COR-L47 (cell line): ENCODE data around the gene MEX3C.

Experiments
- DNase-seq: peaks from one replicate; lab custom pipeline; 2025; lab: John Stamatoyannopoulos, UW

The MEX3C gene

DNA sequence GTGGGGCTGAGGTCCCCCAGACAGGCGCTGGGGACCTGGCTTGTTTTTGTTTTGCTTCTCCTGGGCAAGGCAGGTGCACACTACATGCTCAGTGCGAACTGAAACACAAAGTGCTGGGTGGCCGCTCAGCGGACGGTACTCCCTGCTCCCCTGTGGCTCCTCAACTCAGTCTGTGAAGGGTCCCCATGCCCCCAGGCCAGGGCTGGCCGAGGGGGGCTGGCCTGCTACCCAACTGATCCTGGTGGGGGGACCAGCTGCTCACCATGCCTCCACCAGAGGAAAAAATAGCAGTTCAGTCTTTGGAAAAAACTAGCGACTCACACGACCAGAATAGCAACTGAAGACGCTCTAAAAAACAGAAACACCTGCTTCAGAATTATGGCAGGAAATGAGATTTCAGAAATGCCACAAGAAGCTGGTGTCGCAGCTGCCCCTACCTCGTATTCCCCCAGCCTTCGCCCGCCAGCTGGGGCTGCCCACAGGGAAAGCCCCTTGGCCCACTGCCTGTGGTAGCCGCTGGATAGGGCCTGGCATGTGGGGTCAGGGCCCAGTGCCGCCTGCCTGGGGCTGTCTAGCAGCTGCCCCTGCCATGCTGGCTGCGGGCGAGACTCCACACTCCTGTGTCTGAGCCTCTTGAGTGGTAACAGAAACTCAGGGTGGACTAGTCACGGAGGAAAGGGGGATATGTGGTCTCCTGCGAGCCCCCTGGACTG, 43.7 kb downstream of the MEX3C start:
- no peak for DNase-seq

DNA sequence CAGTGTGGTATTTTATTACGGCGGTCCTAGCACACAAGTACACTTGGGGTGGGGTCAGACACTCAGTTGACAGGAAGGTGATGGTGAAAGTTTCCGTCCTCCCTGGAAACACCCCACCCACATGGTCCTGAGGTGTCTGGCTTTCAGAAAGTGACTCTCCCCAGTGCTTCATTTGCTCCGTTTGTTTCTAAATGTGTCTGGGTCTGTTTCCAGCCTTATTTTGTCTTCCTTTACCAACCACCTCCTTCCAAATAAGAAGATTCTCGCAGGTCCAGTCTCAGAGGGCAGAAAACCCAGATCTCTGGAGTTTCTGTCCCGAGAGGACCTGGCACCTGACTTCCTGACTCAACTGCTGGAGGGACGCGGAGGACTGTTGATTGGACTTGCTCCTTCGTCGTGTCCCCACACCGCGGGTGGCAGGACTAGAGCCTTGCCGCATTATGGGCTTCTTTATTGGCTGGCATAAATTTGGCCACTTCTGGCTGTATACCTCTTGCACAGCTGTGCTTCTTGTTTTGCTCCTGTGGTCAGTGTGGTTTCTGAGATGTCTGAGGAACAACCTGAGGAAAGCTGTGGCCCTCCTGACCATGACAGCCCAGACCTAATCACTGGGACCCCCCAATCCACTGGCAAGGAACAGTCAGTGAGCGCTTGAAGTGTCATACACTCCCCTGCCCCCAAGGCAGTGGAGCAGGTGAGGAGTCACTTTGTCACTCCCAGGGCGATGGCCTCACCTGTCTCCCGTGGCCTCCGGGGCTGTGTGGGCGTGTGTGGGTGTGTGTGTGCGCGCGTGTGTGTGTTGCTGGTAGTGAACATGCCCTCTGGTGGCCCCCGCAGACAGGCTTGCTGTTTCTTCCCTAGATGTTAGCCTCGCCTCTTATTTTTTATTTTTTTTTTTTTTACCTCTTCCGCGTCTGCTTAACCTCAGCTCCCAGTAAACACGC, 45.6 kb downstream of the MEX3C start:
- DNase-seq: no peak

DNA sequence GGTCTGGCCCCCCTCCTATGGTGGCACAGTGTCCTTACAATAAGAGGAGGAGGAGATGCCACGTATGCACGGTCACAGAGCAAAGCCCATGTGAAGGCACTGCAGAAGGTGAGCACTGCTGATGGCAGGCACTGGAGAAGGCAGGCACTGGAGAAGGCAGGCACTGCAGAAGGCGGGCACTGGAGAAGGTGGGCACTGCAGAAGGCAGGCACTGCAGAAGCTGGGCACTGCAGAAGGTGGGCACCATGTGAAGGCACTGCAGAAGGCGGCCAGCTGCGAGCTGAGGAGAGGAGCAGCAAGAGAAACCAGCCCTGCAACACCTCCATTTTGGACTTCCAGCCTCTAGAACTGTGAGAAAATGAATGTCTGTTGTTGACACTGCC, 46.3 kb downstream of the MEX3C start:
- DNase-seq: no peak

DNA sequence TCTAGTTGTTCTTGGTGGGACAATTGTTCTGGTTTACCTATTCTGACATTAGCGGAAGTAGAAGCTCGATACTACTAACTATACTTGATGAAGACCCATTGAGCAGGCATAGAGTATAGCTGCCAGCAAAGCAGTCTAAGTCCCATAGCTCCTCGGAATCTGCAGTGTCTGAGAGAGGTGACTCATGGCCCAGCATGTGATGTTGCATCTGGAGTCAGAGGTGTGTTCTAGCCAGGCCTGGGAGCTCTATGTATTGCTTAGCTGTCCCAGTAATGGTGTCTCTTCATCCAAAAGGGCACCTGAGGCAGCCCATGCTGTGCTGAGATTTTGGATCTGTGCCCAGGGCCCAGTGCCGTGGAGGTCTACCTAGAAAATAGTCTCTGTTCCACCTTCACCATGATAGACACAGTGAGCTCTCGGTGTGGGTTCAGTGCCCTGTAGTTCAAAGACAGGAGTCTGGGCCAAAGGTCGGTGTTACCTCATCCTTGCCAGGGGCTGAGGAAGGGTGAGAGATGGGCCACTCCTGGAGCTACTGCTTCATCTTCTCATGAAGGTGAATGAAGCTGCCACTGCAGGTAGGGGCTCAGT, 47.3 kb downstream of the MEX3C start:
- no peak for DNase-seq

DNA sequence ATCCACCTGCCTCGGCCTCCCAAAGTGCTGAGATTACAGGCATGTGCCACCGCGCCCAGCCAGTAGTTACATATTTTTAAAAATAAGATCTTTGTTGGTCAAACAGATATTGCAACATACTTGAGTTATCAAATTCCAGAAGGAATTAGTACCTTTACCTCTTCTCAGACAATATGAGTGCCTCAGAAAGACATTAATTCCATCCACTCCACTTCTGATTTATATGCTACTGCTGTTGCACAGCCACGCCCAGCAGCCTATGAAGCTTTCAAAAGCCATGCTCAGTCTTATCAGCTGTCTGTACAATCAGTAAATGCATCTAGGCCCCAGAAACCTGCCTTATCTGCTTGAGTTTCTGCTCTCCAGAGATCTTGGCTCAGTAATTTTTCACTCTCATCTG, 47.8 kb downstream of the MEX3C start:
- DNase-seq: no peak

DNA sequence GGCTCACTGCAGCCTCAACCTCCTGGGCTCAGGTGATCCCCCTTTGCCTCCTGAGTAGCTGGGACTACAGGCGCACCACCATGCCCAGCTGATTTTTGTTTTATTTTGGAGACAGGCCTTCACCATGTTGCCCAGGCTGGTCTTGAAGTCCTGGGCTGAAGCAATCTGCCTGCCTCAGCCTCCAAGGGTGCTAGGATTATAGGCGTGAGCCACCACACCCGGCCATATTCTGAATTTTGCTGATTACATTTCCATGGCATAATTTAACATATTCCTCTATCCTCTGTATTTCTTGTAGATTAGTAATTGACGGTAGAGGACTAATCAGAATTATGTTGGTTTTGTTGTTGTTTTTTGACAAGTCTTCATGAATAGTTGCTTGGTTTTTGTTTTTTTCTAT, 50.6 kb downstream of the MEX3C start:
- DNase-seq: no peak

DNA sequence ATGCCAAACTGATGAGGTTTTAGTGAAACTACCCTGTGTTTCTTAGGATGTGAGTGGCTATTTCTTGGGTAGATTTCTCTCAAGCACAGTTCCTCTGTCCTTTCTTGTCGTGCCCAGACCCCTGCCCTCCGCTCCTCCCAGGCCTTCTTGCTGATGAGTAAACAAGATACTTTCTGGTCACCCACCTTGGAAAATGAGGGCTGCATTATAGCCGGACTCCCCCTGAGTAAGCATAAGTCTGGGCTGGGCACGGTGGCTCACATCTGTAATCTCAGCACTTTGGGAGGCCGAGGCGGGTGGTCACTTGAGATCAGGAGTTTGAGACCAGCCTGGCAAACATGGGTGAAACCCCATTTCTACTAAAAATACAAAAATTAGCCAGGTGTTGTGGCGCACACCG, 58.5 kb downstream of the MEX3C start:
- no peak for DNase-seq

DNA sequence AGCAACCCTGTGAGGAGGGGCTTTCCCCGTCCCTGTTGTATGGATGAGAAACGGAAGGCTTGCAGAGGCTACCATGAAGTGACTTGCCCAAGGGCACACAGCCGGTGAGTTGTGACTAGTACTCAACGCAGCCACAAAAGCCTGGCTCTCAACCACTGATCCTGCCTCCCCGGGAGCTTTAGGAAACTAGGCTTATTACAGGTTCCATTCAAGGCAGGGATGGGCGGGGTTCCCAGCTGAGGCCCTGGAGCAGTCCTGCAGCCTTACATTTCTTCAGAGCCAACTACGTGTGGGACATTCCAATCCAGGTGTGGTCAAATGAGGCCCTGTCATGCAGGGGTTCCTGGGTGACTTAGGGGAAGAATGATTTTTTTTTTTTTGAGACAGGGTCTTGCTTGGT, 59.6 kb downstream of the MEX3C start:
- DNase-seq: no peak

DNA sequence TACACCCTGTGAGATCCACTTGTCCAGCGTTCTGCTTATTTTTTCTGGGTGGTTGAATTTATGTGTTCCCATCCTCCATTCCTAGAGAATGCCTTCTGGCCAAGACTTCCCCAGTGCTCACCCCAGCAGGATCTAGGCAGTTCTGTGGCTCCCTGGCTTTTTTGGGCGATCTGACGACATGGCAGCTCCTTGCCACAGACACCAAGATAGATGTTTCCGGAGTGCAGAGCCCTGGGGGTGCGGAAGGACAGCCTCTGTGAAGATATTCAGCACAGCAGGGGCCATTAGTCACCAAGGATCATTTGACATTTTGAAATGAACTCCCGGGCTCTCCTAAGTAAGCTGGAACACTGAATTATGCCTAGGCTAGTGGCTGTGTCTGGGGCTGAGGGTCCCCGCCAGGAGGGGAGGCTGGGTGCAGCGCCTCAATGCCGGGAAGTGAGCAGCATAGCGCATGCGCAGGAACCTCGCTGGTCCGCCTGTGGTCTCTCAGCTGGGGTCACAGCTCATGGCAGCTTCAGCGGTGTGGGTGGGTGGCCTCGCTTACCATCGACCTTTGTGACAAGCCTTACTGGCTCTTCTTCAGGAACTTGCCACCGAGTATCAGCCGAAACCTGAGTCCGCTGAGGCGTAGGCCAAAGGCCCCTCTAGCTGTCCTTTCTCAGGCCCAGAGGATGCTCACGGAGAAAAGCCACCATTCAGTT, 60.3 kb downstream of the MEX3C start:
- no peak for DNase-seq

DNA sequence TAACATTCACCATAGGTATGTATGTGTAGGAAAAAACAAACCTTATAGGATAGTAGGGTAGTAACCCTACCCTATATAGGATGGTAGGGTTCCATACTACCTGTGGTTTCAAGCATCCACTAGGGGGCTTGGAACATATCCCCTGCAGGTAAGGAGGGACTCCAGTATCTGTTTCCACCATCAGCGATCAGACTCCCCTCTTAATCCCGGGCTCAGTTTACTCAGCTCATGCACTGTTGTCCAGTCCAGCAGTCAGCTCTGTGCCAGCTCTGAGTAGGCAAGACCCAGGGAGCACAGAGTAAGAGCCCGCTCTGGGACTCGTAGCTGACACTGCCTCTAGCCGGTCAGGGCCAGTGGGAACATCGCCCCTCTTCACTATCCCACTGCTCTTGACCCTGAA, 61.7 kb downstream of the MEX3C start:
- DNase-seq: peak; percentile 15

DNA sequence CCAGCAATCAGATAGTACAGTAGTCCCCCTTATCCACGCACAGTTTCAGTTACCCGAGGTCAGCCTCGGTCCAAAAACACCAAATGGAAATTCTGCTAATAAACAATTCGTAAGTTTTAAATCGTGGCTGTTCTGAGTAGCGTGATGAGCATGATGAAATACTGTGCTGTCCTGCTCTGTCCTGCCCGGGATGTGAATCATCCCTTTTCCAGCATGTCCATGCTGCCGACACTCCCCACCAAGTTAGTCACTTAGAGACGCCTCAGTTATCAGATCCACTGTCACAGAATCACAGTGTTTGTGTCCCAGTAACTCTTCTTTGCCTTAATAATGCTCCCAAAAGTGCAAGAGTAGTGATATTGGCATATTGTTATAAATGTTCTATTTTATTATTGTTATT, 62.1 kb downstream of the MEX3C start:
- no peak for DNase-seq

DNA sequence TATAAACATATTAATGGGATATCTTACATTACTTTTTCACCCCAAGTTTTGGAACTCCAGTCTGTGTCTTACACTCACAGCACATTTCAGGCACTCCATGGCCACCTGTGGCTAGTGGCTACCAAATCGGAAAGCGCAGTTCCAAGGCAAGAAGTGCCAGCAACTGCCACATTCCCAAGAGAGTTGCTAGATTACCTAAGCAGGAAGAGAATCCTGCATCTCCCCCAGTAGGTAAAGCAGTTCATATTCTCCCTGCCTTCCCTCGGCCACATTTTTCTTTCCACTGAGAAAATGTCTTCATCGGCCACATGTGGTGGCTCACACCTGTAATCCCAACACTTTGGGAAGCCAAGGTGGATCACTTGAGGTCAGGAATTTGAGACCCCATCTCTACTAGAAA, 62.8 kb downstream of the MEX3C start:
- DNase-seq: no peak

DNA sequence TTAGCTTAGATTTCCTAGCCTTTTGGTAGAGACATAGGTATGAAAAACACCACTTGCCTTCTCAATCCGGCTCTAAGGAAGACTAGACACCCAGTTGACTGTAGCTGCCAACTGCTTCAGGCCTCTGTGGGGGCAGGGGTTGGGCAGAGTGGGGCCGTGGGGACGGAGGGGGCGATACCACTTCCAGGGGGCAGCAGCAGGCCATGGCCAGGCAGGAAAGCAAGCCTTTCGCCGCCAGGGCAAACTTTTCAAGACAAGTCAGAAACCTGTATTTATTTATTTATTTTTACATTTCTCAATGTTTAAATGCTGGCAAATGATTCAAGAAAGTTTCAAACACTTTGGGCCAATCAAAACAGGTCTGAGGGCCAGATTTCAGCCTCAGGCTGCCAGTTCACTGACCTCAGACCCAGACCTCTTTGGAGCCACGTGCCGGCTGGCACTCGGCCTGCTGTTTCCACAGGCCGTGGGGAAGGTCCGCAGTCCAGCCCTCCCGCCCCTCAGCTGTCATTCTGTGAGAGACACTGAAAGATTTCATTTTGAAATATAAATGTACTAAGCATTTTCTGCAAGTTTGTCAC, 63.8 kb downstream of the MEX3C start:
- no peak for DNase-seq

DNA sequence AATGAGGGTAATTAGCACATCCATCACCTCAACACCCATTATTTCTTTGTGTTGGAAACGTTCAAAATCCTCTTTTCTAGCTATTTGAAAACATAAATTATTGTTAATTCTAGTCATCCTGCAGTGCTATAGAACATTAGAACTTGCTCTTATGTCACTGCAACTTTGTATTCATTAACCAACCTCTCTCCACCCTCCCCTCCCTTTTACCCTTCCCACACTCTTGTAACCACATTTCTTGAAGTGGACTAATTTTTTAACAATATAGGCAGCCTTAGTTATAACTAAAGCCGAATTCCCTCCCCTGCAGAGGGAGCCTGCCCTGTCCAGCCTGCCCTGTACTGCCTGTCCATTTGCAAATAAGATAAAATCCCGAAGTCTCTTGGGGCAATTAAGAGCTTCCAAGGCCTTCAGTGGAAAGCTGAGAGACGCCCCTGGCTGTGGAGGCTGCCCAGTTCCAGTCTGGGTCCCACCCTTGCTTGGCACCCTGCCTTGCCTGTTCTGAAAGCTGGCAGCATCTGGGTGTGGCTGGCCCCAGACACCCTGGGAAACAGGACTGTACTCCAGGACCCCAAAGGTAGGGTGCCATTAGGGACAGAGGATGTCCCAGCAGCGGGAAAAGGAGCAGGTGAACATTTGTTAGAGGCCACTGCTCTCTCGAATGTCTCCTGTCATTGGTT, 65.1 kb downstream of the MEX3C start:
- no peak for DNase-seq

DNA sequence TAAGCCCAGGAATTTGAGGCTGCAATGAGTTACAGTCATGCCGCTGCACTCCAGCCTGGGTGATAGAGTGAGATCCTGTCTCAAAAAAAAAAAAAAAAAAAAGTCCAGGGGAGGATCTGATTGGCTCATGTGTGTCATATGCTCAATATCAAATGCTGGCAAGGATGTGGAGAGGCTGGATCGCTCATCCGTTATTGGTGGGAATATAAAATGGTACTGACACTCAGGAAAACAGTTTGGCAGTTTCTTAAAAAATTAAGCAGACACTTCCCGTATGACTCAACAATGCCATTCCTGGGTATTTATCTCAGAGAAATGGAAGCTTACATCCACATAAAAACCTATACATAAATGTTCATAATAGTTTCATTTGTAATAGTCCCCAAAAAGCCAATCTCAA, 68.9 kb downstream of the MEX3C start:
- no peak for DNase-seq

DNA sequence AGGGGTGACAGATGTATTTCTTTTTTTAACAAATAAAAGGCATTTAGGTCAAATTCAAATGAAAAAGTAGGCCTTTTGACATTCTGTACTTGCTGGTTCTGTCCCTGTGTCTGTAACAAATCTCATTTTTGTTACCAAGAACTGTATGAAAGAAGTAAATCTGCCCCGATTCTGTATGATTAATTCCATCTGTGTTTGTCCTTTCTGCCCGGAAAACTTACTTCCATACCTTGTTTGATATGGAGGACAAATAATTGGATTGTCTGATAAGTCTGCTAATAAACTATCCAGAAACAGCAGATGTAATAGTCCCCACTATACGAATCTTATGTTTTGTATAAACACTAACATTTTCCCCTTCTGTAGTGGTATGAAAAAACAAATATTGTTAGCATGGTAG, 69.8 kb downstream of the MEX3C start:
- DNase-seq: no peak

DNA sequence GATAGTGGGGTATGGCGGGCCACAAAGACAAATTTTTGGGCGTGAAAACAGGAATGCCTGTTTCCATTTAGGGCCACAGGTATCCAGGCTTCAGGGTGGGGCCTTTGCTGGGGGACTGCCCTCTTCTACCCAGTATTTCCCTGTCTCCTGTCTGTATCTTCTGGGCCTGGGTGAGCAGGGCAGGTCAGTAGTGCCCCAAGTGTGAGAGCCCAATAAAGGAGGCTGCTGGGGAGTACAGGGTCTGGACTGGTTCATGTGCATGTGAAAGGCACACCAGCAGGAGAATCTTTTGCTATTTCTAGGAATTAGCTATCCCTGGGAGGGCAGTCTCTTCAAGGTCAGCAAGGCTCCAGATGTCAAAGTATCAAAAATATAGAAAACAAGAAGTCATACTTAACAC, 71.5 kb downstream of the MEX3C start:
- no peak for DNase-seq
